ENCODE results near the gene MMP7.

MMP7 gene

GRCh38 chr11:102495161-102496042, 35.1 kb downstream of the MMP7 start:
- no peak for TF ChIP-seq ZFX (IDR thresholded peaks at IDR 0.05)
- TF ChIP-seq CTCF (conservative IDR thresholded peaks at IDR 0.05) = peak; percentile 82
- no peak overlapping the region for H3K27ac ChIP-seq

- no peak for TF ChIP-seq ZFX (IDR thresholded peaks at IDR 0.05)
- no peak for TF ChIP-seq CTCF (conservative IDR thresholded peaks at IDR 0.05)
- no peak overlapping the region for H3K27ac ChIP-seq
These were observed 36.3 kb downstream of the MMP7 start for GRCh38 chr11:102494216-102494615.

GRCh38 chr11:102493524-102493923, 37.0 kb downstream of the MMP7 start:
- TF ChIP-seq CTCF (conservative IDR thresholded peaks at IDR 0.05) = no peak
- H3K27ac ChIP-seq = no peak overlapping the region

- TF ChIP-seq ZFX (IDR thresholded peaks at IDR 0.05) = no peak
- no peak for TF ChIP-seq CTCF (conservative IDR thresholded peaks at IDR 0.05)
- no peak overlapping the region for H3K27ac ChIP-seq
These were observed 38.6 kb downstream of the MMP7 start for GRCh38 chr11:102491969-102492368.

- no peak for TF ChIP-seq CTCF (conservative IDR thresholded peaks at IDR 0.05)
- TF ChIP-seq ZFX (IDR thresholded peaks at IDR 0.05) = no peak
- H3K27ac ChIP-seq = no peak overlapping the region
These were observed 41.1 kb downstream of the MMP7 start for GRCh38 chr11:102489186-102490145.

- TF ChIP-seq ZFX (IDR thresholded peaks at IDR 0.05) = no peak
- no peak for TF ChIP-seq CTCF (conservative IDR thresholded peaks at IDR 0.05)
- no peak overlapping the region for H3K27ac ChIP-seq
These were observed 42.3 kb downstream of the MMP7 start for GRCh38 chr11:102488208-102488607.

- no peak for TF ChIP-seq ZFX (IDR thresholded peaks at IDR 0.05)
- no peak for TF ChIP-seq CTCF (conservative IDR thresholded peaks at IDR 0.05)
- H3K27ac ChIP-seq = no peak overlapping the region
These were observed 43.3 kb downstream of the MMP7 start for GRCh38 chr11:102487214-102487613.

Measured in C4-2B (cell line).